Left cardiac atrium (tissue), 2 donors: ENCODE results near the gene NLRP1. TPM values are rescaled to one million over a fixed set of nuclear protein-coding genes. Genes with fewer than 3 reads are reported as not detected.

Source experiments
- total RNA-seq, 2 donors: library from RNA; stranded (reverse); fragmentation: NEBNext Ultra II Directional; extraction: Animal tissue kit (Norgen Biotek cat#: 25700); gene quantifications; one replicate each; pipeline ENCODE4 v1.2.1, GENCODE V29; 2021
- donor health status: DM: no; HTN: yes; CAD: no; lungs with severe emphysema.
- donor health status: DM: yes; HTN: yes; CAD: no.

Gene NLRP1
- total RNA-seq, 2 donors from 2014 or later, result 10.4 to 10.5 TPM

Other genes with a start within 250 kb of the NLRP1 start
- 10 to 100 TPM; 28.0 to 37.2 TPM for gene NUP88, start 164.8 kb downstream of the NLRP1 start, total RNA-seq
- 10 to 100 TPM; 26.3 to 29.6 TPM for gene RPAIN, start 164.3 kb downstream of the NLRP1 start, total RNA-seq
- gene C1QBP, start 145.4 kb downstream of the NLRP1 start, total RNA-seq, result 100 to 1,000 TPM in 1 of 2 donors, 10 to 100 TPM in 1; 86.3 to 111 TPM
- gene DHX33, start 115.5 kb downstream of the NLRP1 start, total RNA-seq, result 1 to 10 TPM; 5.2 to 9.3 TPM
- gene DERL2, start 98.3 kb downstream of the NLRP1 start, total RNA-seq, result 10 to 100 TPM; 32.9 to 40.5 TPM
- 10 to 100 TPM; 11.0 to 12.1 TPM for gene MIS12, start 97.9 kb downstream of the NLRP1 start, total RNA-seq